ENCODE measurements around the gene C16orf90.
A peak's percentile ranks its signal among the peaks of the same experiment; 100 is the strongest.

C16orf90 gene

GRCh38 chr16:3484318-3485096, 10.8 kb downstream of the C16orf90 start:
- Histone ChIP-seq H3K4me1 (peaks cover 13% of the 10 kb centered on the region), H3K9me3 (no peaks in the 10 kb centered on the region), H3K4me3 (ENCODE audit: low read depth, low read length) (no peak overlapping the region), H3K27me3 (no peaks in the 10 kb centered on the region), H3K36me3 (peaks cover 61% of the 10 kb centered on the region)
- TF ChIP-seq CTCF (IDR thresholded peaks at IDR 0.05; ENCODE audit: low read depth, low read length), result no peak
- no peak for DNase-seq

GRCh38 chr16:3482659-3483241, 12.5 kb downstream of the C16orf90 start:
- peaks cover 66% of the 10 kb centered on the region for H3K36me3 ChIP-seq
- no peak for TF ChIP-seq CTCF (IDR thresholded peaks at IDR 0.05; ENCODE audit: low read depth, low read length)
- no peak overlapping the region for H3K4me3 ChIP-seq (ENCODE audit: low read depth, low read length)
- peaks cover 13% of the 10 kb centered on the region for H3K4me1 ChIP-seq
- DNase-seq, result no peak
- H3K27me3 ChIP-seq, result no peaks in the 10 kb centered on the region
- no peaks in the 10 kb centered on the region for H3K9me3 ChIP-seq

- Histone ChIP-seq H3K36me3 (peaks cover 63% of the 10 kb centered on the region), H3K27me3 (no peaks in the 10 kb centered on the region), H3K4me1 (peaks cover 13% of the 10 kb centered on the region), H3K4me3 (ENCODE audit: low read depth, low read length) (no peak overlapping the region), H3K9me3 (no peaks in the 10 kb centered on the region)
- TF ChIP-seq CTCF (IDR thresholded peaks at IDR 0.05; ENCODE audit: low read depth, low read length), result no peak
- DNase-seq, result no peak
Measured at GRCh38 chr16:3481696-3482658, 13.3 kb downstream of the C16orf90 start.

DNA sequence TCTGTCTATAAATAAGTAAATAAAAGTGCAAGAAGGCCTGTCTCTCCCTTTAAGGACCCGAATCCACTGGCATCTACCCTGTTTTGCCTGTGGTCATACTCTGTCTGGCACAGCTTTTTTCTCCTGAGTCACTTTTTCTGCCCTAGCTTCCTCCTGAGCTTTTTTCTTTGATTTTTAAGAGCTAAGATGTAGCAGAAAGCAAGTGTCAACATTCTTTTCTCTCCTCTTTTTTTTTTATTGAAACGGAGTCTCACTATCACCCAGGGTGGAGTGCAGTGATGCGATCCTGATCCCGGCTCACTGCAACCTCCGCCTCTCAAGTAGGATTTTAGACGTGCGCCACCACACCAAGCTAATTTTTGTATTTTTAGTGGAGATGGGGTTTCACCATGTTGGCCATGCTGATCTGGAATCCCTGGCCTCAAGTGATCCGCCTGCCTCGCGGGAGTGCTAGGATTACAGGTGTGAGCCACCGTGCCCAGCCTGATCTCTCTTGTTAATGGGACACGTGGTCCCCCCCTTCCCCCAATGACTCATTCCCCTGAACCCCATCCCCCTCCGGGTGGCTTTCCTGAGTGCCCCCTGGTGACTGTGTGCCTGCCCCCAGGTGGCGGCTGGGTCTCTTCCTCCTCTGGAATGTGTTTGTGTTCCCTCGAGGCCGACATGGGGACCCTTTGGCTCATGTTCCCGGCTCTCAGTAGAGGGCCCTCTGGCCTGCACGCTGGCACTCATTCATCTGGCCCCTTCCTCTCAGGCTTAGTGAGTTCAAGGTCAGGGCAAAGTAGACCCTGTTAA, 14.2 kb downstream of the C16orf90 start:
- peak; percentile 5; the same call in 1 of the 2 replicates for TF ChIP-seq CTCF (IDR thresholded peaks at IDR 0.05; ENCODE audit: low read depth, low read length)
- no peak for DNase-seq
- no peak overlapping the region for H3K4me3 ChIP-seq (ENCODE audit: low read depth, low read length)
- peaks cover 13% of the 10 kb centered on the region for H3K4me1 ChIP-seq
- H3K9me3 ChIP-seq, result no peaks in the 10 kb centered on the region
- peaks cover 58% of the 10 kb centered on the region for H3K36me3 ChIP-seq
- no peaks in the 10 kb centered on the region for H3K27me3 ChIP-seq

- Histone ChIP-seq H3K4me1 (peaks cover 13% of the 10 kb centered on the region), H3K9me3 (no peaks in the 10 kb centered on the region), H3K4me3 (ENCODE audit: low read depth, low read length) (no peak overlapping the region), H3K27me3 (no peaks in the 10 kb centered on the region), H3K36me3 (peaks cover 44% of the 10 kb centered on the region)
- TF ChIP-seq CTCF (IDR thresholded peaks at IDR 0.05; ENCODE audit: low read depth, low read length), result no peak
- DNase-seq, result no peak
Measured at GRCh38 chr16:3479654-3480216, 15.6 kb downstream of the C16orf90 start.
